Epithelial cell of proximal tubule (primary cell): ENCODE measurements around the gene GAPVD1. TPM values are rescaled to one million over a fixed set of nuclear protein-coding genes. Genes with fewer than 3 reads are reported as not detected.
"Not testable (repeated sequence)": the region's sequence is repeated elsewhere in the genome, so short reads cannot be mapped to it uniquely, and the experiment has no call there.

Experiments used
- DNase-seq: peaks from one replicate; pipeline ENCODE4 v3.0.0-alpha.2; 2011; ENCODE audit warnings: low read depth
- H3K4me3 ChIP-seq: 2 replicates; pipeline ENCODE4 v1.5.1; 2011; ENCODE audit warnings: low read depth, mild to moderate bottlenecking, low read length
- total RNA-seq: library from RNA; depleted of rRNA; stranded (reverse); fragments of >200 nt; gene quantifications from 2 replicates; pipeline ENCODE4 v1.2.3, GENCODE V29; 2015
- TF ChIP-seq, protein P1 (sequence below): conservative IDR thresholded peaks from 2 replicates; pipeline ENCODE4 v1.5.1; 2012; ENCODE audit warnings: low read depth, mild to moderate bottlenecking, low read length

The GAPVD1 gene
- total RNA-seq, 1 donor from 2014 or later = 18.2 TPM

DNA sequence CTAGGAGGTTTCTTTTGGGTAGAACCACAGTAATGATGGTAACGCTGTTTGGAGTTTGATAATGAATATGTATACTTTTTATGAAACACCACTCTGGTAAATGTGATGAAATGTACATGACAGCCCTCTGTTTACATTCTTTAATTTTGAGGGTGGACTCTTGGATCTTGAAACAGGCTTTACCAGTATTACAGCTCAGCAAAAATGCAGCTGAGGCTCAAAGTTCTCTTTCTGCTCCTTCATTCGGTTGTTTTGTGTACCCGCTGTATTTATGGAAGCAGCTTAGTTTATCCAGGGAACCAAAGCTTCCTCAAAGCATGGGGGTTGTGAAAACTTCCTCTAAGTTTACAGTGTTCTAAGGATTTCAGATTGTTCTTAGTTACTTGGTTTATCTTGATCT is 11.1 kb downstream of the GAPVD1 start:
- TF ChIP-seq, protein P1, sequence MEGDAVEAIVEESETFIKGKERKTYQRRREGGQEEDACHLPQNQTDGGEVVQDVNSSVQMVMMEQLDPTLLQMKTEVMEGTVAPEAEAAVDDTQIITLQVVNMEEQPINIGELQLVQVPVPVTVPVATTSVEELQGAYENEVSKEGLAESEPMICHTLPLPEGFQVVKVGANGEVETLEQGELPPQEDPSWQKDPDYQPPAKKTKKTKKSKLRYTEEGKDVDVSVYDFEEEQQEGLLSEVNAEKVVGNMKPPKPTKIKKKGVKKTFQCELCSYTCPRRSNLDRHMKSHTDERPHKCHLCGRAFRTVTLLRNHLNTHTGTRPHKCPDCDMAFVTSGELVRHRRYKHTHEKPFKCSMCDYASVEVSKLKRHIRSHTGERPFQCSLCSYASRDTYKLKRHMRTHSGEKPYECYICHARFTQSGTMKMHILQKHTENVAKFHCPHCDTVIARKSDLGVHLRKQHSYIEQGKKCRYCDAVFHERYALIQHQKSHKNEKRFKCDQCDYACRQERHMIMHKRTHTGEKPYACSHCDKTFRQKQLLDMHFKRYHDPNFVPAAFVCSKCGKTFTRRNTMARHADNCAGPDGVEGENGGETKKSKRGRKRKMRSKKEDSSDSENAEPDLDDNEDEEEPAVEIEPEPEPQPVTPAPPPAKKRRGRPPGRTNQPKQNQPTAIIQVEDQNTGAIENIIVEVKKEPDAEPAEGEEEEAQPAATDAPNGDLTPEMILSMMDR = no peak
- no peak for DNase-seq
- H3K4me3 ChIP-seq = no peak overlapping the region

DNA sequence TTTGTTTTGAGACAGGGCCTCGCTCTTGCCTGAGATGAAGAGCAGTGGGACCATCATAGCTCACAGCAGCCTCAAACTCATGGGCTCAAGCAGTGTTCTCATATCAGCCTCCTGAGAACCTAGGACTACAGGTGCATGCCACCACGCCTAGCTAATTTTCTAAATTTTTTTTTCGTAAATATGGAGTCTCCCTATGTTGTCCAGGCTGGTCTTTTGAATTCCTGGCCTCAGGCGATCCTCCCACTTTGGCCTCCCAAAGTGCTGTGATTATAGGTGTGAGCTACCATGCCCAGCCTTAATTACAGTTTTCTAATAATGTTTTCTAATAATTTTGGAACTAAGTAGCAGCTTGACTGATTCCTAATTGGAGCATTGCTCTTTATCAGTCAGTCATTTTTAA is 15.1 kb downstream of the GAPVD1 start:
- TF ChIP-seq, protein P1 = no peak
- no peak overlapping the region for H3K4me3 ChIP-seq
- no peak for DNase-seq

DNA sequence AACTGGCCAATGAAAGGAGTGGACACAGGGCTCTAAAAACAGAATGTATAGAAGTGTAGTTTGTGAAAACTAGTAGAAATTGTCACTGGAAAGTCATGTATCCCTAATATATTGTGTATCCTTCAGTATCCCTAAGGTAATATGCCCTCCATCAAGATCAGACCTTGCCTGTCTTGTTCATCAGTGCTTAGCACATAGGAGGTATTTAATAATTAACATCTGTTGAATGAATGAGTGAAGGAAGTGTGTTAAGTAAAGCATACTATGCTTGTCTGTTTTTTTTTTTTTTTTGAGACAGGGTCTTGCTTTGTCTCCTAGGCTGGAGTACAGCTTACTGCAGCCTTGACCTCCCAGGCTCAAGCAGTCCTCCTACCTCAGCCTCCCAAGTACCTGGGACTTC is 15.8 kb downstream of the GAPVD1 start:
- DNase-seq = no peak
- no peak overlapping the region for H3K4me3 ChIP-seq
- TF ChIP-seq, protein P1 = no peak

DNA sequence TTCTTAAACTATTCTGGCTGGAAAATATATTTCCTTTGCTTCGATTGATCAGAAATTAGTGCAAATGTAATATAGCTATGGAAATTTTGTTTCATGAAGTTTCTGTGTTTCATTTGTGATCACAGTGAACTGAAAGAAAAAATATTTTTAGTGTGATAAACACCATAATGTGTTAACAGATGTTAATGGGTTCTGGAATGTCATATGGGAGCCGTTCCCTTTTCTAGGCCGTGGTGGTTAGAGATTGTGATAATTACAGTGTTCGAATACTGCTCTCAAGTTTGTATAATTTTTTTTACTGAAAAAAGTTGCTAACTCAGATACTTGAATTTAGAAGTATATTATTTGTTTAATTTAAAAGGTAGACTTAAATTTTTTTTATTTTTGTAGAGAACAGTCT is 19.3 kb downstream of the GAPVD1 start:
- H3K4me3 ChIP-seq = no peak overlapping the region
- TF ChIP-seq, protein P1 = no peak
- no peak for DNase-seq

DNA sequence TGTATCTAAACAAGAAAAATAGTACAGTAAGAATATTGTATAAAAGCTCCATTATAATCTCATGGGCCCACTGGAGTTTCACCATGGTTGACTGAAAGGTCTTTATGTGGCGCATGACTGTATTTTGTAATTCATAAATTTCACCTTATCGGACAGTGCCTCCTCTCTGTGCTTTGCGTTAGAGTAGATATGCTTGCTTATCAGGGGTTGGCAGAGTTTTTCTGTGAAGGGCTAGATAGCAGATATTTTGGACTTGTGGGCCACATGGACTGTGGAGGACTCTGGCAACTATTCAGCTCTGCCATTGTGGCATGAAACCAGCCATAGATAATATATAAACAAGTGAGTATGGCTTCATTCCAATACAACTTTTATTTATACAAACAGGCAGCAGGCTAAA is 23.2 kb downstream of the GAPVD1 start:
- no peak for DNase-seq
- no peak overlapping the region for H3K4me3 ChIP-seq
- TF ChIP-seq, protein P1 = no peak

DNA sequence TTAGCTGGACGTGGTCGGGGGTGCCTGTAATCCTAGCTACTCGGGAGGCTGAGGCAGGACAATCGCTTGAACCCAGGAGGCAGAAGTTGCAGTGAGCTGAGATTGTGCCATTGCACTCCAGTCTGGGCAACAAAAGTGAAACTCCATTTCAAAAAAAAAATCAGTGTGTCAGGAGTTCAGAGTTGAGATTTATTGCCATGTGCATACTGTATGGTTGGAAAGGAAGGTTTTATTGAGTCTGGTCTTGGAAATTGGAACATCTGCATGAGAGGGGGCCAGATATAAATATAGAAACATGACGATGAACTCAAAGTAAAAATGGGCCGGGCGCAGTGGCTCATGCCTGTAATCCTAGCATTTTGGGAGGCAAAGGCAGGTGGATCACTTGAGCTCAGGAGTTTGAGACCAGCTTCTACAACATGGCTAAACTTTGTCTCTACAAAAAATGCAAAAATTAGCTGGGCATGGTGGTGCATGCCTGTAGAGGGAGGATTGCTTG is 25.4 kb downstream of the GAPVD1 start:
- H3K4me3 ChIP-seq, DNase-seq: not testable (repeated sequence)

DNA sequence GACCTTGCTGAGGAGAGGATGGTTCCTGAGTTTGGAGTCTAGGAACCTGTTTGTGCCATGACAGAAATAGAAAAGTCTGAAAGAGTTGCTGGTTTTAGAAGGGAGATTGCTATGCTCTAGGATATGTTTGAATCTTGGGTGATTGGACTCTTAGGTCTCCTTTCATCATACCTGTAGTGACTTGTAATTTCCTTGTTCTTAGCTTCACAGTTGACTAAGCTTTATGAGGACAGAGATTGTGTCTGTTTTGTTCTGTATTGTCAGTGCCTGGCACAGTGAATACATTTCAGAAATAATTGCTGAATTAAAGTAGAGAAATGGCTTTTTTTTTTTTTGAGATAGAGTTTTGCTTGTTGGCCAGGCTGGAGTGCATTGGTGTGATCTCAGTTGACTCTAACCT is 31.5 kb downstream of the GAPVD1 start:
- DNase-seq = peak; percentile 25
- H3K4me3 ChIP-seq = no peak overlapping the region
- TF ChIP-seq, protein P1 = no peak

DNA sequence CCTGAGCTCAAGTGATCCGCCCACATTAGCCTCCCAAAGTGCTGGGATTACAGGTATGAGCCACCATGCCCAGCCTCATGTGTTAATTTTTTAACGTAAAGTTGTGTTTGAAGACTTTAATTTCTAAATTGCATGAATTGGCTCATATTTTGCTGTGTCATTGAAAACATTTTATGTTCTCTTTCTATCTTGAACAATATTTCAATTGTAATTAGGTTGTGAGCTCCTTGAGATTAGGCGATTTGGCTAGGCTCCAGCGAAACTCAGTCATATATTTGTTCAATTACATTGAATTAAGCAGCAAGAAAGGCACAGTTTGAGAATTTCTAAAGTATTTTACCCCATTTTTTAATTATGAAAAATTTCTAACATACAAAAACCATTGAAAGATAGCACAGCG is 34.0 kb downstream of the GAPVD1 start:
- TF ChIP-seq, protein P1 = no peak
- DNase-seq = no peak
- H3K4me3 ChIP-seq = no peak overlapping the region
